HUDEP-2 (cell line): ENCODE data around the gene AP2A2.

Experiments used
- DNase-seq, 76 experiments: peaks; one replicate each; lab custom pipeline; 2025; ENCODE audit not compliant: unreplicated experiment in 76 of 76; lab: John Stamatoyannopoulos, UW

AP2A2 gene

GRCh38 chr11:1025410-1026162 is 99.9 kb downstream of the AP2A2 start:
- DNase-seq = no peak

GRCh38 chr11:1026163-1026450 is 100.4 kb downstream of the AP2A2 start:
- no peak for DNase-seq

DNA sequence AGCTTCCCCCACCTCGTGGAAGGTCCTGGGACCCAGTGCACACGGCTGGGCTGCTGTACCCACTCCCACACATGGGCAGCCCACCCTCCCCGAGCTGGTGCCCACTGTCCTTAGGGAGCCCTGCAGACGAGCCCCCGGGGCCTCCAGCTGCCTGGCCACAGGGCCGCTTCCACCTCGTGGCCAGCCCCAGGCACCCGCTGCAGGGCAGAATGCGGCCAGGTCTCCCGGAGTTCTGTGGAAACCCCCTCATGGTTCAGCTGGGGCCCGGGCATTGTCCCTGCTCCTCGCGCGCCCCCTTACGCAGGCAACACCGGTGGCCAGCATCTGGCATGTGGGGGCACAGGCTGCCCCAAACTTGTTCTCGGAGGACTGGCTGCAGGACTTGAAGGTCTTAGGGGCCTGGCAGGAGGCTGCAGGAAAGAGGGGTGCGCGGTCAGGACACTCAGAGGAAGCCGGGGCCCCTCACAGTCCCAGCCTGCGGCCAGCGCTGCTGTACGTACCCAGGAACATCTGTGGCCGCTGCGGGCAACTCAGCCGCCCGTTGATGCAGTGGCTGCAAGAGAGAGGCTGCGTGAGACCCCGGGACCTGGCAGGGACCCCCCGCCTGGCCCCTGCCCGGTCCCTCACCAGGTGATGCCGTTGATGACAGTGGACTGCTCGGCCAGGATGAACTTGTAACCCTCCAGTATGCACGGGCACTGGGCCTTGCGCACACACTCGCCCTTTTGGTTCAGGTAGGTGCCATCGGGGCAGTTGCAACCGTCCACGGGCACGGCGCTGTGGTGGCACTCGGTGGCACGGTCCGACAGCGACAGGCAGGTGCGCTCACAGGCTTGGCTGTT is 101.2 kb downstream of the AP2A2 start:
- no peak for DNase-seq

DNA sequence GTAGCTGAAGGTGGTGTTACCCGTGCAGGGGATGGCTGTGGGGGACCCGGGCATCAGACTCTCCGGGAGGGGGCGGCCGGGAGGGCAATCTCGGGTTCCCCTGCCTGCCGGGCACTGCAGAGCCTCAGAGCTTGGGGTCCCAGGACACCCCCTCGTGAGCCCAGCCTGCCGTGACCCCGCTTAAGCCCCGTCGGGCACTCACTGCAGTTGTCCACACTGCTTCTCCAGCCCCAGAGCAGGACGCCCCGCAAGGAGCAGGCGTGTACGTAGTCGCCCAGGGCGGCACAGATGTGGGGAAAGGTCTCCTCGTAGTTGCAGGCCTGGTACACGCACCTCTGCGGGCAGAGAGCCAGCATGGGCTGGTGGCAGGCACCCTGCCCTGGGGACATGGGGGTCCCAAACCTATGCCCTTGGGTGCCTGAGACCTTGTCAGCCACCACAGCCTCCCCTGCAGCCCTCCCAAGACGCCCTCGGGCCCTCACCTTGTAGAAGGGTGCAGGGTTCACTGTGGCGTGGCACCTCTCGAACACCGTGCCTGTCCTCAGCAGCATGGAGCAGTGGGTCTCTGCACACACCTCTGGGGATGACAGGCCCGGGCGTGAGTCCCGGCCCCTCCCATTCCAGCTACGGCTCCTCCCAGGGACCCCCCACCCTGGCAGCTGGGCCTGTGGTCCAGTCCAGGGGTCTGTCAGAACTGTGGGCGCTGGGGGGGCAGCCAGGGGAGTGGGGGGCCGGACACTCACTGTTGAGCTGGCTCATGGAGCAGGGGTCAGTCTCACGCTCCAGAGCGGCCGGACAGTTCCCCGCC is 102.0 kb downstream of the AP2A2 start:
- DNase-seq = no peak

DNA sequence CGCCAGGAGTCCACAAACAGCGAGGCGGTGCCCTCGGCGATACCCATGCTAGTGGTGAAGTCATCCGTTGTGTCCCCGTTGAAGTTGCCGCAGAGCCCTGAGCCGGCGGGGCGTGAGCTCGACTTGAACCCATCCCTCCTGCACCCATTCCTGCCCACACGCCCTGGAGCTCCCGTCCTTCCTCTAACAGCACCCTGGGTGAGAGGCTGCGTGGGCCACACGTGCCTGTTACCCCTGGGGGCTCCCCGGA is 102.5 kb downstream of the AP2A2 start:
- no peak for DNase-seq

DNA sequence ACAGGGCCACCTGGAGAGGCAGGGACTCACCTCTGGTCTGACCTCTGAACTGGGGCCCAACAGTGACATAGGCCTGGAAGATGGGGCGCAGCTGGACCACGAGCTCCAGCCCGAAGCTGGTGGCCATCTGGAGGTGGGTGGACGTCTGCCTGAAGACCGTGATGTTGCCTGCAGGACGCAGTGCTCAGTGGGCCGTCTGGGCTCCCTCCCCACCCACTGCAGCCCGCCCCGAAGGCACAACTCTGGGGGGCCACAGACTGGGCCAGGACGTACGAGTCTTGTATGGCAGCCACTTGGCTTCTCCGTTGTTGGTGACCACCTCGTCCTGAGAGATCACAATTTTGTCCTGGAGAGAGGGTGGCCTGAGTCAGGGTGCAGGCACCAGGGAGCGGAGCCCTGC is 102.9 kb downstream of the AP2A2 start:
- DNase-seq = no peak

- no peak for DNase-seq
Measured at GRCh38 chr11:1029051-1029450, 103.4 kb downstream of the AP2A2 start.

DNA sequence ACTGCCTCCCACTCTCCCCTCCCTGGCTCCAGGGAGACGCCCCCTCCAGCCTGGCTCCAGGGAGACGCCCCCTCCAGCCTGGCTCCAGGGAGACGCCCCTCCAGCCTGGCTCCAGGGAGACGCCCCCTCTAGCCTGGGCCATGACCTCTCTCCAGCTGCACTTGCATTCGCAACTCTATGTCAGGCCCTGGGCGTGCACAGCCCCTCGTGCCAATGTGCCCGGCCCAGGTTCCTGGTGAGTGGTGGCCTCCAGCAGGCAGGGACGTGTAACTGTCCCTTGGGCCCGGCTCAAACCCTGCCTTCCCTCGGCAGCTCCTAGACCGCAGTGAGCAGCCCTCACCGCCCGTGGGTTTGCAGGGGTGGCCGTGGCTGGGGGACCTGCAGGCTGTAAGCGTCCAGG is 104.0 kb downstream of the AP2A2 start:
- DNase-seq = no peak

DNA sequence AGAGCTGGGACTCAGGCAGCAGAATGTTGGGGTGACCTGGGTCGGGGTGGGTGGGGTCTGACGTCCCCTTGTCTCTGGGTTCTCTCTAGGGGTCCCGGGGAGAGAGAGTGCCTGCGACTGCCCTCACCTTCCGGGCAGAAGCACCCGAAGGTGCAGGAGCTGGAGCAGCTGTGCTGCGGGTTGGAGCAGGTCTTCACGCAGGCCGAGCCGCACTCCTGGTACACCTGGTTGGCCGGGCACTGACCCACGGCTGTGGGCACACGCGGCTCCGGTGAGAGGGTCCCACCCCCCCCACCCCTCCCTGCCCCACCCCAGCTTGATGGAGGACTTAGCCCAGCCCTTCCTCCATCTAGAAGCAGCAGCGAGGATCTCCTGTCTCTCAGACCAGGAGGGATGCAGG is 104.4 kb downstream of the AP2A2 start:
- no peak for DNase-seq

DNA sequence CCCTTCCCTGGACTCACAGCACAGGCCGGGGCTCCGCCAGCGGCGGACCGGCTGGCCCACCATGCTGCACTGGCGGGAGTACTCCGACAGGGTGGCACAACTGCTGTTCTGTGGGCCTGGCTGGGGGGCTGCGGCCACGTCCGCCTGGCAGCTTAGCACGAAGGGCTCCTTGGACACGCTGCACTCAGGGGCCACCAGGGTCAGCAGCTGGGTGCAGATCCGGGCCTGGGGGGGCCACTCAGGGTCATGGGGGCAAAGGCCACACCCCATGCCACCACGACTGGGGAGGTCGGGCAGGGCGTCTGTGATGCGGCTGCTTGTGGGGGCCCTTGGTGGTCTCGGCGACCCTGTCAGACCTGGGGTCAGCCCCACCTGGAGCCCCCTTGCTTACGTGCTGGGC is 104.9 kb downstream of the AP2A2 start:
- DNase-seq = no peak

DNA sequence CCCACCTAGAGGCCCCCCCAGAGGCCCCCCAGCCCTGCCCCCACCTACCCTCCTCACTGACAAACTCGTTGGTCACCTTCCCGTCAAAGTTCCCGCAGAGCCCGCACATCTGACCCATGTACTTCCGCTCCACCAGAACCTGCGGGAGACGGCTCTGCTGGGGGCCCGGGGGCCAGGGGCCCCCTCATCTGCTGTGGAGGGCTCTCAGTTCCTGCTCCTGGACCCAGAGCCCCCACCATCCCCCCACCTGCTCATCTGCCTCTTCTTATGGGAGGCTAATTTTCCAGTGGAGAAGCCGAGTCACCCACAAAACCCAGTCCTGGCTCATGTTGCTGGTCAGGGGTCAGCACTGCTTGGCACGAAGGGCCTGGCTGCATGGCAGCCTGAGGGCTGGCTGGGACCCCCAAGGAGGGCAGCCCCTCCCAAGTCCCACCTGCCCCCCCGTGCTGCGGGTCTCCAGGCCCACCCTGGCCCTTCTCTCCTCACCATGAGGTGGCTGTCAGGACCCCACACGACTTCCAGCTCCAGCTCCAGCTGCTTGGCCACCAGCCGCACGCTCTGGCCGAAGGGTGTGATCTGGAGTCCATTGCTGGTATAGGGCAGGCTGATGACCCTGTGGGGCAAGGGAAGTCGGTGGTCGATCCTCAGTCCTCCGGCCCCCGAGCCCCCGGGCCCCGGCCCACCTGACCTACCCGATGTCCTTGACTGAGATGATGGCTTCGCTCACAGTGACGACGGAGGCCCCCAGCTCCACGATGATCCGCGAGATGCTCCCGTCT is 105.6 kb downstream of the AP2A2 start:
- DNase-seq = no peak

- DNase-seq = no peak
Measured at GRCh38 chr11:1032310-1032891, 106.7 kb downstream of the AP2A2 start.

GRCh38 chr11:1033016-1033798 is 107.5 kb downstream of the AP2A2 start:
- no peak for DNase-seq

DNA sequence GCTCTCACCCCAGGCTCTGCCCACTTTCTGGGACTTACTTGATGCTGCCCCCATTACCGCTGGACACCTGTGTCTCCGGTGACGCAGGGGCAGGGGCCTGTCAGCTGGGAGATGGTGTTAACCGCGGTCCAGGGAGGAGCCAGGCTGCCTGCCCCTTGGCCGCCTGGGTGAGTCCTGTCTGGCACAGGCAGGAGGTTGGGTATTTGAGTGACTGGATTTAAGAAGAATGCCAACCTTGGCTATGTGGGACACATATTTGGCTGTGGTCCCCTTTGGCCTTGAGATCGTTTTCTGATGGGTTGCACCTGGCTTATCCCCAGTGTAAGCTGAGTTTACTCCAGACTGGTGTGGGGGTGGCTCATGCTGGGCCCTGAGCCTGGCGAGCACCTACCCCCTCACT is 108.3 kb downstream of the AP2A2 start:
- no peak for DNase-seq

- no peak for DNase-seq
Measured at GRCh38 chr11:1034456-1035295, 109.0 kb downstream of the AP2A2 start.

- no peak for DNase-seq
Measured at GRCh38 chr11:1035577-1036283, 110.1 kb downstream of the AP2A2 start.

DNA sequence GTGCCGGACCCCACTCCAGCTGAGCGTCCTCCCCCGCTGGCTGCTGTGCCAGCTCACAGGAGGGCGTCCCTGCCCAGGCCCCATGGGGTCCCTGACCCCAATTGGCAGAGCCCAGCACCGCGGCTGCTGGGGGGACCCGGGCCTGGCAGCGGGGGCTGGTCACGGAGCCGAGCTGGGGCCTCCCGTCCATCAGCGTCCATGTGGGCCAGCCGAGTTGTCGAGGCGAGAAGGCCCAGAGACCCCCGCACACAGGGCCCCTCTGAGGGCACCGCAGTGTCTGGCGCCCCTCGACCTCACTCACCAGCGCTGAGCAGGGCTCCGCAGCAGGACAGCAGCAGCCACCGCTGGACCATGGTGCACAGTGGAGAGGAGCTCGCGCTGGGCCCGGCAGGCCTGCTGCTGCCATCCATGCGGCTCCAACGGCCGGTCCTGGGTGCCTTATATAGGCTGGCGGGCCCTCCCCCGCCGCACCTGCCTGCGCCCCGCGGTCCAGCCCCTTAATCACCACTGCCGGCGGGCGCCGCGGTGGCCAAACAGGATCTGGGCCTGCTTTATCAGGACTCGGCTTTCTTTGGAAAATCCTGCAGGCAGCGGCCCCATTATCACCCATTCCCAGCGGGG is 110.7 kb downstream of the AP2A2 start, which contains the start of gene MUC6:
MUC6 (minus strand) TSS at position 416 of the 621 bp plus-strand sequence; CDS start at position 353, 63 bp downstream.
- DNase-seq = no peak

DNA sequence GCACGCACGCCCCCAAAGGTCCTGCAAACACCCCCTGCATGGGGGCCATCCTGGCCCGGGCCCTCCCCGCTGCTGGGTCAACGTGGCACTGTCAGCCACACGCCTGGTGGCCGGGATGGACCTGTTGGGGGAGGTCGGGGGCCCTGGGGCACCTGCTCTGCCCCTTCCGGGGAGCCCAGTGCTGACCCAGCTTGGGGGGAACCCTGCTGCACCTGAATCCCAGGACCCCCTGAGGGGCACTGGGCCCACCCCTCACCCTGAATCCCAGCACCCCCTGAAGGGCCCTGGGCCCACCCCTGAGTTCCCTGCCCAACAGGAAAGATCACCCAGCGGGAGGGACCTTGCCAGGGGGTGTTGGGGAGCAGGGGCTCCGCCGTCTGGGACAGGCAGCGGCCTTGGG is 111.3 kb downstream of the AP2A2 start:
- DNase-seq = no peak
